ENCODE measurements around the gene ADGRL4.

ADGRL4 gene

DNA sequence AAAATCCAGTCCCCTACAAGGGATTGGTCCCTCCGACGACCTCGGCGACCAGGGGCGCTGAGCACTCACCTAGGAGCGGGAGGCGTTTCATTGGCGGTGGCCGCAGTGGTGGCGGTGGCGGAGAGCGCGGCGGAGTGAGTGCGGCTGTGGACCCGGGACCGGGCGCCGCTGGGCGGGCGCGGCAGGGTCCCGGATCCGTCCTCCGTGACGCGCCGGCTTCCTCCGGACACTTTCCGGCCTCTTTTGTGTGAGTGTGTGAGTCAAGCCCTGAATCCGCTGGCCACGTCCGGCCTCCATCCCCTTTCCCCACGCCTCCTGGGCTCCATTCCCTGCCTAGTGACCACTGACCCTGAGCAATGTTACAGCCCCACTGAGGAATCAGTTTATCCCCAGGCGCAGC, at the start of gene ADGRL4:
ADGRL4 (minus strand) TSS at position 167 of the 400 bp plus-strand sequence; CDS start at position 91, 76 bp downstream.
- DNase-seq (ENCODE audit: low spot score): no peak

DNA sequence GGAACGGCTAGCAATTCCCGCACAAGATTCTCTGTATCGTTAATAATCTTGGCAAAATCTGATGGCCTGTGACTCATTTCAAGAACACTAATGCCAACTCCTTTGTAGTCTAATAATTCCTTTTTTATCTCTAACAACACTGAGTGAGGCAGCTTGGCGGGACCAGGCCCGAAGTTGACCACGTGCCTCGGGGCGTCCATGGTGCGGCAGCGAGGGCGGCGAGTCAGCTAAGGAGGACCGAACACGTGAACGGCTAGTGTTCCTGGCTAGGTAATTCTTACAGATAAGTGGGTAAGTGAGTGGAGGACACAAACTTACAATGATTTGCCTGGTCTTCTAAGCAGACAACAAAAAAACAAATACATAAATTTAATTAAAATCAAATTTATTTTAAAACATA, 49.3 kb upstream of the ADGRL4 start:
- no peak for DNase-seq (ENCODE audit: low spot score)

DNA sequence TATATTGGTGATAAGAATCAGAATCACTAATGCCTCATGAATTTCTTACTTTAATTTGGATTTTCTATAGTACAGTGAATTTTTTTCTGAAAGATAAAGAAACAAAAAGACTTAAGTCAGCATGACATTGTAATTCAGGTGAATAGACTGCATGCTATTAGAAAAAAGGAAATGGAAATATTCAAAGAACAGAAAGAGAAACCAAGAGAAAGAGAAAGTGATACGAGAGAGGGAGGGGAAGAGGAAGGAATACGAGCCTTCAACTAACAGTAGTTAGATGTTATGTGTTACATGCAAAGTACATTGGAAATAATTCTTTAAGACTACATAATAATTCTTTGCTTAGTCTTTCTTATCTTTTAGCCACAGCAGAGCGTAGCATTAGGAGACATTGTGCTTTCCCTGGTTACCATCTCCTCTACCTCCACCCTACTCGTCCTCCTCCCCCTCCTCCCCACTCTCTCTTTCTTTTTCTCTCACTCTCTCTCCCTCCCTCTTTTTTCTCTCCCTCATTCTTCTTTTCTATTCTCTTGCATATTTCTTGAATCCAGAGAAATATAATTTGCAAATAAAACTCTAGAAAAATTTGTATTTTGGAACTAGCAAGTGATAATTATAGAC, 46.4 kb upstream of the ADGRL4 start:
- DNase-seq (ENCODE audit: low spot score): no peak

- no peak for DNase-seq (ENCODE audit: low spot score)
Observed at GRCh38 chr1:79044974-79045650, 38.6 kb upstream of the ADGRL4 start.

- no peak for DNase-seq (ENCODE audit: low spot score)
Observed at GRCh38 chr1:79043506-79043905, 37.0 kb upstream of the ADGRL4 start.

DNA sequence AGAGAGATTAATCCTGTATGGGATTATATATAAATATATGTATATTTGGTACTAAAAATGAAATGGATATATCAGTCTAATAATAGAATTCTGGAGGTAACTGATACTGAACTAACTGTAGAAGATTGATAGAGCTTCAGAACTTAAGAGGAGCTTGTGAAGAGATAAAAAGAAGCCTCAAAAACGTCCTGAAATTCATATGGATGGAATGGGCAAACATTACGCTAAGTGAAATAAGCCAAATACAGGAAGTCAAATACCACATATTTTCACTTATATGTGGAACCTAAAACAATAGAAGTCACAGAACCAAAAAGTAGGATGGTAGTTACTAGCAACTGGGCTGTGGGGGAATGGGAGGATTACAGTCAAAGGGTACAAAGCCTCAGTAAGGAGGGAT, 36.0 kb upstream of the ADGRL4 start:
- no peak for DNase-seq (ENCODE audit: low spot score)

- peak; percentile 52 for DNase-seq (ENCODE audit: low spot score)
Observed at GRCh38 chr1:79042117-79042516, 35.6 kb upstream of the ADGRL4 start.

DNA sequence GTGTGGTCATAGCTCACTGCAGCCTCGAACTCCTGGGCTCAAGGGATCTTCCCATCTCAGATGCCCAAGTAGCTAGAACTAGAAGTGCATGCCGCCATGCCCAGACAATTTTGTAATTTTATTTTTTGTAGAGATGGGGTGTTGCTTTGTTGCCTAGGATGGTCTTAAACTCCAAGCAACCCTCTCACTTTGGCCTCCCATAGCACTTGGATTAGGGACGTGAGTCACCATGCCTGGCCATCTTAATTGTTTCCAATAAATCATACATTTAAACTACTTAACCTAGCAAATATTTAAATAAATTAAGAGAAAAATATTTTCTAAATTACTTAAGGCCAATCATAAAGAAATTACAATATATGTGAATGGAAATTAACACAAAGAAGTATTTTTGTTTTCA, 35.1 kb upstream of the ADGRL4 start:
- no peak for DNase-seq (ENCODE audit: low spot score)

GRCh38 chr1:79040424-79041082, 34.0 kb upstream of the ADGRL4 start:
- peak; percentile 66 for DNase-seq (ENCODE audit: low spot score)

GRCh38 chr1:79037085-79037484, 30.6 kb upstream of the ADGRL4 start:
- DNase-seq (ENCODE audit: low spot score): no peak

- no peak for DNase-seq (ENCODE audit: low spot score)
Observed at GRCh38 chr1:79012500-79012899, 6.0 kb upstream of the ADGRL4 start.

DNA sequence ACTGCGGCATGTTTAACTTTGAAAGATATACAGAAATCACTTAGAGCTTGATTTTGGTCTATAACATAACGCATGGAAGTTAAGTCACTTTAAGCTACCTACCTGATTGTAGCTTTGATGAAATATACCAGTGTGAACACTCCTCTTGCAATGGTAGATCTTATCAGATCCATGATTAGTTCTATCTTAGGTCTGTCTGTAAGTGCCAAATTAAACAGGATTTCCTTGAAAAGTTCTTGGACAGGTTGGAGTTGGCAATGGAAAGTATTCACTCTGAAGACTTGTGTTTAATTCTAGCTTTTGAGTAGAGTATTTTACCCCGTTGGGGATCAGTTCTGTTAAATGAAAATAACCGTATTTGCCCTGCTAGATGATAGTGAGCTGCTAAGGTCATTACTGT, 4.1 kb upstream of the ADGRL4 start:
- DNase-seq (ENCODE audit: low spot score): no peak

DNA sequence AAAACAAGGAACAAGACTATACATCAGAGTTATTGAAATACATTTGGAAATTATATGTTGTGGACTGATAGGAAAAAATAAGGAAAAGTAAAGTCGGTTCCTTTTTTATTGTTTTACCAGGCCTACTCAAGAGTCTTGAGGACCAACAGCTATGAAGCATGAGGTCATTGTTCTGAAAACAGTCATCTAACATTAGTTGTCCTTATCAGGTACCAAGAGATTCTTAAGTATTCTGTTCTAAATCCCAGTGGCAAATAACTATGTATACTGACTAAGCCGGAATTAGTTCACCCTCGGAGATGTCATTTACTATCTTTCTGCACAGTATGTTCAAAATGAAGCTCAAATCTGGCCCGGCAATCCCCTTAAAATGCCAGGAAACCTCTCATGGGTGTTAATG, 585 bp downstream of the ADGRL4 start:
- no peak for DNase-seq (ENCODE audit: low spot score)

- no peak for DNase-seq (ENCODE audit: low spot score)
Observed at GRCh38 chr1:79004916-79005315, 1.6 kb downstream of the ADGRL4 start.

- no peak for DNase-seq (ENCODE audit: low spot score)
Observed at GRCh38 chr1:78996791-78997190, 9.7 kb downstream of the ADGRL4 start.

DNA sequence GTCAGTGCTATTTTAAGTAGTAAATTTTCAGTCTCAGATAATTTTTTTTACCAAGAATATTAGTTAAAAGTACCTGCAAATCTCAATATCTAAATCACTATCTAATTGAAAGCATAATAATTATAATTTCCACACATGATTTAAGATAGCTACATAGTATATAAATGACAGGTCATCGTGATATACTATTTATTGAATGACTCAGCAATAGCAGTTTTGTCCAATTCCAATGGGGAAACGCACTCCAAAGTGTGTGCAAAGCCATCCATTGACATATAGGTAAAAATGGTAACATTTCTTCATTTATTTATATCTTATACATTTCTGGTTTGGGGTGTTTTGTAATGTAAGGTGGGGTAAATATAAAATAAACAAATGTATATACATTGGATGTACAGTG, 19.5 kb downstream of the ADGRL4 start:
- no peak for DNase-seq (ENCODE audit: low spot score)

DNA sequence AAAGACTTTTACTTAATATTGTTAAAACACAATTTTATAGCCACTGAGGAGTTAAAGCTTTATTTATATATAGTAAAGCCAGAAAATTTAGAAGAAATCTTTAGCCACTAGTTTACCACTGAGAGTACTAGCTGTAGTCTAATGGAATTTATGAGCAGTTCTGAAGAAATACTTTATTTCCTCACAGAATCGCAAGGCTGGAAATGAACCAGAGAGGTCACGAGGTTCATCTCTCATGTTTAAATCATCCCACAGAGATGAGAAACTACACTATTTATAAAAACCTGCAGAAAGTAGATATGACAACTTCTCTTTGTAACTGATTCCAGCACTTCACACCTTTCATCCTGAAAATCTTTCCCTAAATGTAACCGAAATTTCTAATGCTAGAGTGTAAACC, 26.0 kb downstream of the ADGRL4 start:
- no peak for DNase-seq (ENCODE audit: low spot score)

DNA sequence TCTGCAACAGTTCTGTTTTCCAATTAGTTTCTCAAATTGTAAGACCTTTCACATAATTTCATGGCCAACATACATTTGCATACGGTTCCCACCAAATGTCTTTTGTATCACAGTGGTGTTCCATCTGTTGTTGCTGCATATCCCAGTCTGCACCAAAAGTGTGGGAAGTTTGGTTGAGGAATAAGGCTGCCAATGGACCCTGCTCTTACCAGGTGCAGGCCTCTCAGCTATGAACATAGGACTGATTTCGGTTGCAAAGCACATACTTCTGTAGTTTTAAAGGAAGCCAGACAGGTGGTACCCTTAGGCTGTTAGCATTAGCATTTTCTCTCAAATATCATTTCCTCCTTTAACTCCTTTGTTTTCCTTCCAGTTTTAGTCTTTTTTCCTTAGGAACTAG, 33.8 kb downstream of the ADGRL4 start:
- no peak for DNase-seq (ENCODE audit: low spot score)

- peak; percentile 9 for DNase-seq (ENCODE audit: low spot score)
Observed at GRCh38 chr1:78967091-78967490, 39.4 kb downstream of the ADGRL4 start.

DNA sequence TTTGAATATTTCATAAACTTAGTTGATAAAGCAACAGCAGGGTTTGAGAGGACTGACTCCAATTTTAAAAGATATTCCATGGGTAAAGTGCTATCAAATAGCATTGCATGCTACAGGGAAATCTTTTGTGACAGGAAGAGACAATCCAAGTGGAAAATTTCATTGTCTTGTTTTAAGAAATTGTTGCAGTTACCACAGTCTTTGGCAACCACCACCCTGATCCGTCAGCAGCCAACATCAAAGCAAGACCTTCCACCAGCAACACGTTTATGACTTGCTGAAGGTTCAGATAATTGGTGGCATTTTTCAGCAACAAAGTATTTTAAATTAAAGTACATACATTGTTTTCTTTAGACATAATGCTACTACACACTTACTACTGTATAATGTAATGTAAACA, 47.8 kb downstream of the ADGRL4 start:
- DNase-seq (ENCODE audit: low spot score): no peak

GRCh38 chr1:78950826-78951225, 55.7 kb downstream of the ADGRL4 start:
- no peak for DNase-seq (ENCODE audit: low spot score)

DNA sequence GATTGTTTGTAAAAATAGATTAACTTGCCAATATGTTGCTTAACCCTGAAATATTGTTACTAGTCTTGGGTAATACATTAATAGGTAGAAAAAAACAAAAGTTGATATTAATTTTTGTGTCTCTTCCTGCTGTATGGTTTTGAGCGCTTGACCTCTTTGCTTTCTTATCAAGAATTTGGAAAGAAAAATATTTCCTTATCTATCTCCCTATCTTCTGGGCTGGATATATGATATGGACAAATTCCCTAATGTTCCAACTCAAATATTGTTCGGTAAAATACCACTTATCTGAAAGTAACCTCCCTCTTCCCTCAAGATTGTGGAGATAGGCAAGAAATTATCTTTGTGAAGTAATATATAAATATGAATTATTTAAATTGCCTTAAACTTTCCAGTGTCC, 57.3 kb downstream of the ADGRL4 start:
- no peak for DNase-seq (ENCODE audit: low spot score)

GRCh38 chr1:78919150-78919549, 87.4 kb downstream of the ADGRL4 start:
- DNase-seq (ENCODE audit: low spot score): no peak

- no peak for DNase-seq (ENCODE audit: low spot score)
Observed at GRCh38 chr1:78918157-78918556, 88.4 kb downstream of the ADGRL4 start.
